Ammon's horn (tissue), 1 donor: ENCODE results near the gene OPRL1.

ENCODE experiments used
- DNase-seq: peaks from one replicate; pipeline ENCODE4 v3.0.0-alpha.2; 2016; ENCODE audit warnings: low spot score

Gene OPRL1

GRCh38 chr20:64104667-64105451, 25.0 kb downstream of the OPRL1 start:
- DNase-seq = no peak

GRCh38 chr20:64105846-64106434, 26.1 kb downstream of the OPRL1 start:
- no peak for DNase-seq

DNA sequence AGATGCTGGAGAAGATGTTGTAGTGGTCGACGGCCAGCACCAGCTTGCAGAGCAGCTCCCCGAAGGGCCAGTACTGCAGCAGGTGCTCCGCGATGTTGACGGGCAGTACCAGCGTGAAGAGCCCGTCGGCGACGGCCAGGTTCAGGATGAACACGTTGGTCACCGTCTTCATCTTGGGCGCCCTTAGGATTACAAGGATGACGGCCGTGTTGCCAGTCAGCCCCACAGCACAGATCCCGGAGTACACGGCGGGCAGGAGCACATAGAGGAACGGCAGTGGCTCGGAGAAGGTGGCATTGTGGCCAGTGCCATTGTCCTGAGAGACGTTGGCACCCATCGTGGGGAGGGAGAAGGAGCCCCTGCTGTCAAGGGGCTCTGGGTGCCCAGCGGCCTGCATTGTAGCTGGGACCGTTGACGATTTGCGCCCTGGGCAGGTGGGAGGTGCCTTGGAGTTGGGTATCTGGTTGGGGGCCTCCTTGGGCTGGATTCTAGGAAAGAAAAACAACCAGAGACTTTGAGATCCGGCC, 26.6 kb downstream of the OPRL1 start:
- DNase-seq = no peak

DNA sequence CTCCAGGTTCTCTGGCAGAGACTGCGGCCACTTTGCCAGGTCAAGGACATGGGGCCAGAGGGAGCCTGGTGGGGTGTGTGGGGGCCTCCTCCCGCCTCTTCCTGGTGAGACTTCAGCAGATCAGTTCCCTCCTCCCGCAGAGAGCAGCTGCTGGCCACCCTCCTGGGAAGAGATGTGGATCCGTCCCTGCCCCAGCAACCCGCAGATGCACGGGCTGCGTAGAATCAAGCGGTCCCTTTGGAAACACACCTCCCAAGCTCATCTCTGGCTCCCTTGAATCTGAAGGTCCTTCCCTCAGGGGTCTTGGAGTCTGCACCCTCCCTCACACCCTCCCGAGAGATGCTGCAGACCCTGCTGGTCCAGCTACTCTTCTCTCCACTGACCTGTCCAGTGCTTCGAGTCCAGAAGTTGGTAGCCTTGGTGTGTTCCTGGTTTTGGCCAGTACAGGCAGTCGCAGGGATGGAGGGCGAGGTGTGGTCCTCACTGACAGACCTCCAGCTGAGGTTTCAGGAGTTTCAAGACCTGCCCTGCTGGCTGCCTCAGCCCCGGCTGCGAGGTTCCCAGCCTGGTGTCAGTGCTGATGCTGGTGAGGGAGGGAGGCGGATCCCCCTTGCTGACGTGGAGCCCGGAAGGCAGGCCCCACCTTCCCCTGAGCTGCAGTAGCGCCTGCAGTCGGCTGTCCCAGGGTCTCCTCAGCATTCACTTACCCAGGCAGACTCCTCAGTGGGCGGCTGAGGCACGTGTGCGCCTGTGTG, 27.3 kb downstream of the OPRL1 start, which contains the start of gene NPBWR2:
Gene NPBWR2, minus strand, starts transcription at position 585 of the 755 bp plus-strand sequence. CDS start 734 bp downstream, outside the sequence.
- DNase-seq = no peak

DNA sequence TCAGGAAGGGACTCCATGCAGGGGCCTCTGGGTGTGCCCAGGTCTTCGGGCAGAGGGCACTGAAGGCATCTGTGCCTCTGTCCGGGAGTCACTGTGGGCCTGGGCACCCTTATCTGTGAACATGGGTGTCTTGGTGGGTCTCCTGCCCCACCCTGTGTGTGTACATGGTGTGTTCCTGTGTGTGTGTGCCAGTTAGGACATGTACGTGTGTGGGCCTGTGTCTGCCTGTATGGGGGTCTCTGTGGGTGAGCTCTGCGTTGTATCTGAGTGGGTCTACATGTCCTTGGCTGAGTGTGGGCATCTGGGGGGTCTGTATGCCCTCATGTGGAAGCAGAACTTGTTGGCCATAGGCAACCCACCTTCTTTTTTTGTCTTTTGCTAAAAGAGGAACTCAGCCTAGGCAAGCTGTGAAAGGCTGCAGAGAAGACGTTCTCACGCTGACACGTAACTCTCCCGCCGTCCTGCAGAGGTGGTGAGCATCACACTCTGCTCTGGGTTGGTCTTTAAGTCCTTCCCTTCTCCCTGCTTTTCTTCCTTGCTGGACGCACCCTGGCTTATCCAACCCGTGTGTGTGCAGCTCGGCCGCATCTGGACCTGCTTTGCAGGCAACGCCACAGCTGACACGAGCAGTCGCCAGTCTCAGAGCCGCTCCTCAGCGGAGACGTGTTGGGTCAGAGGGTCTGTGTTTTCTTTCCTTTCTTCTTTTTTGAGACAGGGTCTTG, 28.0 kb downstream of the OPRL1 start:
- DNase-seq = no peak

DNA sequence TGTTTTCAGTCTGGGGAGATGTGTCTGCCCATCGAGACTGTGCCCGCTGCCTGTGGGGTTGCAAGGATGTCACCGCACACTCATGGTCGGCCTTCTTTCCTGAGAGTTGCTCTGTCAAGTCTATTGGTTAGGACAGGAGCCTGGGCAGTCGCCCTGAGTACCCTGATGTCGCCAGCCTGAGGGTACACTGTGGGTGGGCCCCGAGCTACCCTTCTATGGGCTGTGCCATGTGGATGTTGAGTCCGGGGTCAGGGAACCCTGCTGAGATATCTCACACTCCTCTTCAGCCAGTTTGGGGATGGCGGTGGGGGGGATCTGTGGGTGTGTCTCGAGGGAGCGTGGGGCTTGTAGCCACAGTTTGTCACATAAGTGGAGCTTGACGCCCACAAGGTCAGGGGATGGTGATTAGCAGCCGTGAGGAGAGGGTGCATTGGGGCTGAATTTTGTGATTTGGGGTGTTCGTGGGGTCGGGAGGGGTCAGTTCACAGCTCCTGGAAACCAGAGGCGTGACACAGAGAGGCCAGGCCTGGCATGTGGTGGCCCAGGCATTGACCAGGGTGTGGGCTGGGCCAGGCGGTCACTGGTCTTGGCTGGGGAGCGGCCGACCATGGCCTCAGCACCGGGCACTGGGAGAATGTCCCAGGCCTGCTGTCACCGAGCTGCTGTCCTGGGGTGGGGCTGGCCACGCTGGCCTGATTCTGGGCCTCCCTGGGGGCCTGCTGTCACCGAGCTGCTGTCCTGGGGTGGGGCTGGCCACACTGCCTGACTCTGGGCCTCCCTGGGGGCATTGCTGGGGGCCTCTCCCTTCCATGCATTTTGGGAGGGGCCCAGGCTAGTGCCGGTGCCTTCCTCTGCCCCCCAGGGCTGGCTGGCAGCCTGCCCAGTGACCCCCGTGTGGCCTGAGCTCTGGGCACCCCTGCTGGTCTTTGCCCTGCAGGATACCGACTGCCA, 29.1 kb downstream of the OPRL1 start:
- no peak for DNase-seq

DNA sequence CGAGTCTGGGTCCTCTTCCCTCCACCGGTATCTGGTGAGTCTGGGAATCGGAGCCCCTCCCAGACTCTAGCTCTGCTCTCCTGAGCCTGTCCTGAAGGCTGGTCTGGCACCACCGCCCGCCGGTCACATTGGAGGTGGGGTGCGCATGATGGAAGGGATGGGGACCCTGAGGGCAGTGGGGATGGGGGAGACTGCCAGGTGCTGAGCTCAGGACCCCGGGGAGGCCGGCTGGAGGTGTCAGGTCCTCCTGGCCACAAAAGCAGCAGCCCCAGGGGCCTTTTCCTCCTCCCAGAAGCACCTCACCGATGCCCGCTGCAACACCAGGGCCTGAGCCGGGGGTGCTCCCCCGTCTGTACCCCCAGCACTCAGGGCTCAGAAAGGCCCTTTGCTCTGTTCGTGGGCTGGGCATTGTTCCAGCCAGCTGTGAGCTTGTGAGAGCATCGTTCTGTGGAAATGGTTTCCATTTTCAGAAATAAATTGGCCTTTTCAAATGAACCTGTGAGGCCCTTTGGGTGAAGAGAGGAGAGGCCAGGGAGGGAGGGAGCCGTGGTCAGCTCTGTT, 30.0 kb downstream of the OPRL1 start:
- no peak for DNase-seq

- DNase-seq = no peak
Measured at GRCh38 chr20:64110411-64111068, 30.7 kb downstream of the OPRL1 start.

- DNase-seq = no peak
Measured at GRCh38 chr20:64111841-64112641, 32.2 kb downstream of the OPRL1 start.

DNA sequence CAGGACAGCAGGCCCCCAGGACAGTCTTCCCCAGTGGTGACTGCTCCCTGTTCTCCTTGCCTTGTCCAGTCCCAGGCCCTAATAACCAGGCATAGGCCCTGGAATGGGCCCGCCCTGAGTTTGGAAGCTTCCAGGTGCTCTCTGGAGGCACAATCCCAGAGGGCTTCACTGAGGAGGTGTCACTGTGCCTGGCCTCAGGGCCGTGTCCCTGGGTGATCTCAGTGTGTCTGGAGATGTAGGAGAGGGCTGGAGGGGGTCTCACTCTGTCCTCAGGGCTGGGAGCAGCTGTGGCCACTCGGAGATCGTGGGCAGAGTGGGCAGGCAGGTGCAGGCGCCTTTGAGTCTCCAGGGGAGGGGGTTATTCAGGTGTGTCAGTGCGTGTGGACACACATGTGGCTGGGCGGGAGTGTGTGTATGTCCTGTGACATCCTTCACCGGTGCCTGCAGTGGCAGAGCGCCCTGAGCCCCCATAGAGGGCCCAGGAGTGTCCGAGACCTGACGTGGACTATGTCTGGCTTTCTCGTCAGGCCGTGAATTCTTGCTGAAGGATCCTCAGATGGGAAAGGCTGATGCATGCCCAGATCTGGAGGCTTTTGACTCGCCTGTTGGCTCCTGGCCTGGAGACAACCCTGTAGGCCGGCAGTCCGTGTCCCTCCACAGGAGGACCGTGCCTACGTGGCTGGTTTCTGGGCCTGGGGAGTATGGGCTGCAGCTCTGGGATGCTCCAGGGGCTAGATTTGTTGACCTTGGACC, 33.0 kb downstream of the OPRL1 start:
- DNase-seq = no peak

DNA sequence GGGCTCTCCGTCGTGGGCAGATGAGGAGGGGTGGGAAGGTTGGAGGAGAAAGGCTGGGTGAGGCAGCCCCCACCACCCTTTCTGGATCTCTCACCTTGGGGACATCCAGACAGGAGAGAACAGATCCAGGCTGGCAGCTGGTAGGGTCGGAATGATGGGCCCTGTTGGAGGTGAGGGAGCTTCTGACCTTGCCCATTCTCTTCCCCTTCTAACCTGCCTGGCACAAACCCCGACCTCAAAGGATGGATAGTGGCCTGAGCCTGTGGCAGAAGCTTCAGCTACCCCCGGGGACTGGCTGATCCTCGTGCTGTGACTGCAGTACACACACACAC, 33.5 kb downstream of the OPRL1 start:
- DNase-seq = no peak

- no peak for DNase-seq
Measured at GRCh38 chr20:64113796-64114355, 34.0 kb downstream of the OPRL1 start.

GRCh38 chr20:64114356-64114971, 34.6 kb downstream of the OPRL1 start:
- no peak for DNase-seq

- no peak for DNase-seq
Measured at GRCh38 chr20:64115171-64115911, 35.5 kb downstream of the OPRL1 start.

GRCh38 chr20:64116016-64116415, 36.1 kb downstream of the OPRL1 start:
- no peak for DNase-seq

GRCh38 chr20:64116541-64117431, 36.9 kb downstream of the OPRL1 start:
- DNase-seq = no peak
